ENCODE measurements around the gene DUOX1.

The DUOX1 gene

DNA sequence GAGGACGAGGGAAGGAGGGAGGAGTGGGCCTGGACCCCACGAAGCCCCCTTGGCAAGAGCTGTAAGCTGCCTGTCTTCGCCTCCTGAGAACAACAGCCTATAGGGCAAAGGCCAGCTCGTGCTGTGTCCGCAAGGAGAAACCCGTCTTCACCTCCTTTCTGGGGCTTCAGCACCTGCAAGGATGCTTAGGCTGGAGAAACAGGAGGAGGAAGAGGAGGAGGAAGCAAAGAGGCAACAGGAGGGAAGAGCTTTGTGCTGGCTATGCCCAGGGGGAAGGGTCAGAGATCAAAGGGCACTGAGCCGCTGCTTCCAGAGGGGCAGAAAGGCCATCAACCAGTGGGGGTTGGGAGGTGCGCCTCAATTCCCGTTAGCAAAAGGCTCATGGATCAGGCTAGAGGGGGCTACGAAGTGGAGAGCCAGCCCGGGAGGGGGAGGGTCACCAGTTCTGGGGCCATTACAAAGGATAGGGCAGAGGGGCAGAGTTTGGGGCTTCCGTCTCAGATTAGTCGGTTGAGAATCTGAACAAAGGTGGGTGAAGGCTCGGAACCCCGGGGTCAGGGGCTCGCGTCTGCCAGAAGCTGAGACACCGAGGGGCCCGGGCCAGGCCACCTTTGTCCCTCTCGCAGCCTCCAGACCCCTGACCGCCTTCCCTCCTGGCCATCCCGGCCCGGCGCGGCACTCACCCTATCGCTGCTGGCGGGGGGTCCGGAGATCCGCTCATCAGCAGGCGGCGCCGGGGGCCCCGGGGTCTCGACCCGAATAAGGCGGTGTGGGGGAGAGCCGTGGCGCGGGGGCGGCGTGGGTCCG lies 57.2 kb downstream of the DUOX1 start:
- TF ChIP-seq, protein P1, sequence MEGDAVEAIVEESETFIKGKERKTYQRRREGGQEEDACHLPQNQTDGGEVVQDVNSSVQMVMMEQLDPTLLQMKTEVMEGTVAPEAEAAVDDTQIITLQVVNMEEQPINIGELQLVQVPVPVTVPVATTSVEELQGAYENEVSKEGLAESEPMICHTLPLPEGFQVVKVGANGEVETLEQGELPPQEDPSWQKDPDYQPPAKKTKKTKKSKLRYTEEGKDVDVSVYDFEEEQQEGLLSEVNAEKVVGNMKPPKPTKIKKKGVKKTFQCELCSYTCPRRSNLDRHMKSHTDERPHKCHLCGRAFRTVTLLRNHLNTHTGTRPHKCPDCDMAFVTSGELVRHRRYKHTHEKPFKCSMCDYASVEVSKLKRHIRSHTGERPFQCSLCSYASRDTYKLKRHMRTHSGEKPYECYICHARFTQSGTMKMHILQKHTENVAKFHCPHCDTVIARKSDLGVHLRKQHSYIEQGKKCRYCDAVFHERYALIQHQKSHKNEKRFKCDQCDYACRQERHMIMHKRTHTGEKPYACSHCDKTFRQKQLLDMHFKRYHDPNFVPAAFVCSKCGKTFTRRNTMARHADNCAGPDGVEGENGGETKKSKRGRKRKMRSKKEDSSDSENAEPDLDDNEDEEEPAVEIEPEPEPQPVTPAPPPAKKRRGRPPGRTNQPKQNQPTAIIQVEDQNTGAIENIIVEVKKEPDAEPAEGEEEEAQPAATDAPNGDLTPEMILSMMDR (IDR thresholded peaks at IDR 0.05; ENCODE audit: low read depth, low read length): no peak
- peak overlapping the region; percentile 67 for H3K4me3 ChIP-seq (ENCODE audit: low read depth, low read length)

DNA sequence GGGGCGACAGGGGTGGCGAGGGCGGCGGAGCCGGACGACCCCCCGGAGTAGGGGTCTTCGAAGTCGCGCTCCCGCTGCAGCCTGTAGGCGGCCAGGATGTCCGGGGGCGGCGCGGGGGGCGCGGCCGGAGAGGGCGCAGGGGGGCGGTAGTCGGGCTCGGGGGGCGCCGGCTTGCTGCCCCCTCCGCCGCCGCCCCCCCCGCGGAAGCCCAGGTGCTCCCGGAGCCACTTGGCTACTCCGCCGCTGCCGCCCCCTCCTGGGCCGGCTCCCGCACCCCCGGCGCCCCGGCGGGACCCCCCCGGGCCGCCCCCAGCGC lies 57.7 kb downstream of the DUOX1 start:
- TF ChIP-seq, protein P1 (IDR thresholded peaks at IDR 0.05; ENCODE audit: low read depth, low read length): no peak
- H3K4me3 ChIP-seq (ENCODE audit: low read depth, low read length): peak overlapping the region; percentile 67

DNA sequence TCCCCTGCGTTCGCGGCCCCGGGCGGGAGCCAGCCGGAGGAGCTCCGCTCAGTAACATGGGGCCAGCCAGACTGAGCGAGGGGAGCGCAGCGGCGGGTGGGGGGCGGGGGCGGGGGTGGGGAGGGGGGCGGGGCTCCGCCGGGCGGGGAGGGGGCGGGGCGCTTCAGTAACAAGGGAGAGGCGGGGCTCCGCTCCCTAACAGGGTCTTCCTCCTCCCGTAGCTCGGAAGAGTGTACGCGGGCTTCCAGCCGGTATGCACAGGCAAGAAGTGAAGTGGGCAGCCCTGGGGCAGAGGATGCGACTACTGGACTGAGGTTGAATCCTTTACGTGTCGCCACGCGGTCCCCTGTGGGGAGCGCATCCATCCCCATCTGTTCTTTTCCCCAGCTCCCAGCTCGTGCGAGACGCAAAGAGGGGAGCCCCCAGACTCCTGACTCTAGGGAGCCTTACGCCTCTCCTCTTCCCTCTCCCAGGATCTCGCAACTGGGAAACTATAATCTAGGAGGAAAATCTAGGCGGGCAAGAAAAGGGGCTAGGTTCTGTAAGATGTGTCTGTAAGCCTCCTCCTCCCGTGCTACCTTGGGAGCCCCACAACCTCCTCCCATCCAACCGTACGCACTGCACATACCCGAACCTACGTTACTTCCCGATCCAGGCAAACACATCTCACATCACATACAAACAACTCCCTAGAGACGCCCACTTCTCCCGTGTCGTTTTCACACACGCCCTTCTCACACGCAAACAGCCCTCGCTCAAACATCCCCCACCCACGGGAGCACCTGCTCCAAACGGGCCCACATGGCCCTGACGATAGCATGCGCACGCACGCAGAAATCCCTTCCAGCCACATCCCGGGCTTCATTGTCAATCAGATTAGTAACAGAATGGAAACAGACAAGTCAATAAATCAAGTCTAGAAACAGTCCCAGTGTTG lies 58.4 kb downstream of the DUOX1 start, which contains the start of gene SHF:
Gene SHF (minus strand): TSS at position 73 of the 937 bp plus-strand sequence. CDS start 15 bp downstream, at position 58.
- TF ChIP-seq, protein P1 (IDR thresholded peaks at IDR 0.05; ENCODE audit: low read depth, low read length): no peak
- H3K4me3 ChIP-seq (ENCODE audit: low read depth, low read length): peak within 1 kb of the TSS; percentile 67

DNA sequence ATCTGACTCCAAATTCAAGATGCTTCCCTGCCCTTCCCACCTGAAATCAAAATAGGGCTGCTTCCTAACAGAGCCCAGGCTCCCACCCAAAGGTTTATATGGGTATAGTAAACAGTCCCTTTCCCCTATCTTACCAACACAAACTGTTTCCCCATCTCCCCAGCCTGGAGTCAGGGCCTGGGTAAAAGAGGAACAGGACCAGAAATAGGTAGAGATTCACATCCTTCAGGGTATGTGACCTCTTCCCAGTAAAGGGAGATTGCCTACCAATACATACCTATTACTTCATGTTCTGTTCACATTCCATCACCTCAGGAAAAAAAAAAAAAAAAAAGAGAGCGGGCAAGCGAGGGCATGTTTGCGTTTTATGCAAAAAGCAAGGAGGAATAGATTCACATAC lies 67.7 kb downstream of the DUOX1 start:
- peak overlapping the region; percentile 52 for H3K4me3 ChIP-seq (ENCODE audit: low read depth, low read length)
- TF ChIP-seq, protein P1 (IDR thresholded peaks at IDR 0.05; ENCODE audit: low read depth, low read length): no peak

DNA sequence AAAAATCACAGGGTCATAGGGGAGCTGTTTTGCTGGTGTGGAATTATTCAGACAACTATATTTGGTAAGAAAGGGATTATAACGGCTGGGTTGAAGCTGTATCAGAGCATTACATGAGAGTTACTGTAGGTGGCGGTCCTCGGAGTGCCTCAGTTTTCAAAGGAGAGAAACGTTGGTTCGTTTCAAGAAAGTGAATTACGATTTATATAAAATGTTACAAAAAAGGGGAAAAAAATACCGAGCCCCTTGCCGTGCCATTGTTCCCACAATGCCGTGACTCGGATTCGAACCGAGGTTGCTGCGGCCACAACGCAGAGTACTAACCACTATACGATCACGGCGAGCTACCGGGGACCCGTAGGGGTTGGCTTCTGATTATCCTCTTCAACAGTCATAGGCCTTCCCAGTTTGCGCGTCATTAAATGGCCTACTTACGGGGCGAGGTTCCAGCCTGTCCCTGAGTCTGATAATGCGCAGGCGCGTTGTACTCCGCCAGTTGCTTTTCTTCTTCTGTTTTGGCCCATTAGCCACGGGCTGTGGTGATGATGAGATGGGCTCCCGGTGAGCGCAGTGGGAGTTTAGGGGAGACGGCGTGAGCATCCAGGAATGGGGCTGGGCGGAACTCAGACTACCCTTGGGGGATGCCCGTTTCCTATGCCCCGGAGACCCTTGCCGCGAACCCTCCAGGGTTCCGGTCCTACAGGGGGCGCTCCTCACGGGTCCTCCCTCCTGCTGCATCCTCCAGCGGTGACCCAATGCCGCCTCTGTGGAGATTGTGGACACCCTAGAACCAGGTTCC lies 68.7 kb downstream of the DUOX1 start:
- TF ChIP-seq, protein P1 (IDR thresholded peaks at IDR 0.05; ENCODE audit: low read depth, low read length): peak; percentile 95
- H3K4me3 ChIP-seq (ENCODE audit: low read depth, low read length): peak overlapping the region; percentile 85

DNA sequence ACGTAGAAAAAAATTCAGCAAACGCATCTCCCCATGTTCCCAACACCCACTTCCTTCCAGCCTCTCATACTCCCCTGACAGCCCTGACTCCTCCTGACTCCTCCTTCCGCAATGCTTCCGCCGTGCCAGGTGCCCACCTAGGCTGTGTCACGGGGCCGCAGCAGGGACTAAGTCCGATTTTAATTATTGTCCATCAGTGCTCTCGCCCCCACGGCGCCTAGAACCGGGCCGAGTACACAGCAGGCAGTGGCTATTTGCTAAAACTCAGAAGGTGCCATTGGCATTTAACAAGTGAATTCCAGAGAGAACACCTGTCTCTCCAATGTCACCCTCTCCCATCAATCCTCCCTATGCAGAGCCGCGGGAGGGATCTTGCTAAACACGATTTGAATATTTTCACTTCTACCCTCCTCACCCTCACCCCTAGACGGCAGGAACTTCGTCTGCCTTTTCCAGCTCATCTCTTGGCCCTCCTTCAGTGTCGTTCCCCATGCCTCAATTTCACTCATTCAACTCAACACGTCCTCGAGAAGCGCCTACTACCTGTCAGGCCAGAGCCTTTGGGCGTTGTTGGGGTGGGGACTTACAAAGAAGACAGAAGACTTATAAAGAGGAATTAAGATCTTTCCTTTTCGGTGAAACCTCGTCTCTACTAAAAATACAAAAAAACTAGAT lies 69.5 kb downstream of the DUOX1 start:
- H3K4me3 ChIP-seq (ENCODE audit: low read depth, low read length): peak overlapping the region; percentile 85
- TF ChIP-seq, protein P1 (IDR thresholded peaks at IDR 0.05; ENCODE audit: low read depth, low read length): no peak

All from WI38 (cell line).